Spinal cord (tissue), 10 donors: ENCODE results near the gene MIGA2. TPM values are rescaled to one million over a fixed set of nuclear protein-coding genes. Genes with fewer than 3 reads are reported as not detected.
"Not testable (repeated sequence)": the region's sequence is repeated elsewhere in the genome, so short reads cannot be mapped to it uniquely, and the experiment has no call there.

Experiments
- DNase-seq, 6 donors: peaks; one replicate each; pipeline versions ENCODE4 v3.0.0 to v3.0.0-alpha.2; 2013 to 2015; ENCODE audit warnings: low spot score in 6 of 6, low read depth in 4 of 6
- H3K27ac ChIP-seq: one replicate; pipeline ENCODE4 v1.5.1; 2013; ENCODE audit warnings: low read depth, low read length, control low read depth
- H3K27me3 ChIP-seq: one replicate; pipeline ENCODE4 v1.6.1; 2013; ENCODE audit warnings: low read length; ENCODE audit not compliant: control insufficient read depth, insufficient read depth
- H3K36me3 ChIP-seq: one replicate; pipeline ENCODE4 v1.6.1; 2013; ENCODE audit warnings: low read length; ENCODE audit not compliant: control insufficient read depth, insufficient read depth
- H3K4me1 ChIP-seq: one replicate; pipeline ENCODE4 v1.6.1; 2013; ENCODE audit warnings: low read length; ENCODE audit not compliant: control insufficient read depth, insufficient read depth
- H3K4me3 ChIP-seq: one replicate; pipeline ENCODE4 v1.5.1; 2013; ENCODE audit warnings: low read depth, low read length, control low read depth
- H3K9me3 ChIP-seq: one replicate; pipeline ENCODE4 v1.6.1; 2013; ENCODE audit warnings: low read length; ENCODE audit not compliant: control insufficient read depth, insufficient read depth
- WGBS: methylation state at CpG from one replicate; pipeline ENCODE4 v1.1.5; 2013; ENCODE audit warnings: missing lambda C conversion rate; ENCODE audit not compliant: insufficient coverage; 5-methylcytosine and 5-hydroxymethylcytosine counted together
- polyA plus RNA-seq, 2 donors: library from polyadenylated mRNA; unstranded; fragments of 120-200 nt; gene quantifications; one replicate each; pipeline ENCODE4 v1.2.1, GENCODE V29; 2013; ENCODE audit not compliant: insufficient read length in 2 of 2
- total RNA-seq, 2 donors: library from RNA; depleted of rRNA in 1 of 2; stranded (reverse); fragments of 120-200 nt in 1 of 2; fragments of >200 nt in 1 of 2; gene quantifications; one replicate each; pipeline versions ENCODE4 v1.2.3 to v1.2.4, GENCODE V29; 2013 to 2014
- donor health status: healthy.

Gene MIGA2
- total and polyA plus RNA-seq, 4 donors: 21.2 to 35.6 (median 26.9) TPM

- no peak overlapping the region for H3K27ac ChIP-seq
- H3K4me3 ChIP-seq: no peak overlapping the region
- no peaks in the 10 kb centered on the region for H3K9me3 ChIP-seq
- WGBS: 94% methylated on average over 9 of the region's 9 CpGs
- peaks cover 16% of the 10 kb centered on the region for H3K4me1 ChIP-seq
- DNase-seq: no peak
- H3K27me3 ChIP-seq: no peaks in the 10 kb centered on the region
- H3K36me3 ChIP-seq: peaks cover 97% of the 10 kb centered on the region
Measured at GRCh38 chr9:129002992-129003391, 33.4 kb upstream of the MIGA2 start.

- not testable (repeated sequence) for DNase-seq, H3K4me3 ChIP-seq, H3K27ac ChIP-seq, H3K27me3 ChIP-seq, H3K9me3 ChIP-seq
- peaks cover 16% of the 10 kb centered on the region for H3K4me1 ChIP-seq
- WGBS: 100% methylated on average over 2 of the region's 6 CpGs
- H3K36me3 ChIP-seq: peaks cover 97% of the 10 kb centered on the region
Measured at GRCh38 chr9:129004173-129004572, 32.3 kb upstream of the MIGA2 start.

DNA sequence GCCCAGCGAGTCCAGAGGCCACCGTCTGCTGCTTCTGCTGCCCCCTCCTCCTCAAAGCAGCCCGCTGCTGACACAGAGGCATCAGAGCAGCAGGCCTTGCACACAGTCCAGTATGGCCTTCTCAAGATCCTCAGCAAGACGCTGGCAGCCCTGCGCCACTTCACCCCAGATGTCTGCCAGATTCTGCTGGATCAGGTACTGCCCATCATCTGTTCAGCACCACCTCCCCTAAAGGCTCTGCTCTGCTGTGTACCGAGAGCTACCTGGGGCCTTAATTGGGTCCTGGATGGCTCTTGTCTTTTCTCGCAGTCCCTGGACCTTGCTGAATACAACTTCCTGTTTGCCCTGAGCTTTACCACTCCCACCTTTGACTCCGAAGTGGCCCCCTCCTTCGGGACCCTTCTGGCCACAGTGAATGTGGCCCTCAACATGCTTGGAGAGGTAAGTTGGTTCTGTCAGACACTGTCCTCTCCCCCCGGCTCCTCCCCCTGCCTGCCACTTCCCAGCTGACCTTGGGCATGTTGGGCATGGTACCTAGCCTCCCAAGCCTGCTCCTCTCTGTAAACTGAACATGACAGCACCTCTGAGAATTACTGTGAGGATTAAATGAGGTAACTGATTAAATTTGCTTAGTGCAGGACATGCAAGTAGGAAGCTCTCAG lies 31.0 kb upstream of the MIGA2 start:
- 81% methylated on average over 9 of the region's 10 CpGs for WGBS

DNA sequence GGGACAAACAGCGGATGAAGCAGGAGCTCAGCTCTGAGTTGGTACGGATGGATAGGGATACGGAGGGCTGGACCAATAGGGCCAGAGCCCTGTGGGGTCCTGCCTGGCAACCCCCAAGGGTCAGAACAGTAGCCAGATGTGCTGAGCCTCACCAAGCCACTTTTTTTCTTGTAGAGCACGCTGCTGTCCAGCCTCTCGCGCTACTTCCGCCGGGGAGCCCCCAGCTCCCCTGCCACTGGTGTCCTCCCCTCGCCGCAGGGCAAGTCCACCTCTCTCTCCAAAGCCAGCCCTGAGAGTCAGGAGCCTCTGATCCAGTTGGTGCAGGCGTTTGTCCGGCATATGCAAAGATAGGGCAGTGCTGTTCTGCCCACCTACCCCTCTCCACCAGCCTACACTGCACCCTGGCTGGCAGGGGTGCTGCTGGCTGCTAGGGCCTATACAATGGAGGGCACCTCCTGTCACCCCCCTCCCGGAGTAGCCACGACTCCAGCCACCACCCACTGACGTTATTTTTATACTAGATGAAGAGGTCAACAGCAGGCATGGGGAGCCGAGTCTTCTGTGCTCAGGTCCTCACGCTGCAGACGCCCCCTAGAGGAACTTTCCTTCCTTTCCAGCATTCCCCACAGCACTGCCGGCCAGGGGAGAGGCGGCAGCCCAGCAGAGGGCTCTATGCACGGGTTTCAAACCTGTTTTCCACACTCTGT lies 29.9 kb upstream of the MIGA2 start:
- Histone ChIP-seq H3K9me3 (no peaks in the 10 kb centered on the region), H3K27me3 (no peaks in the 10 kb centered on the region), H3K36me3 (peaks cover 97% of the 10 kb centered on the region), H3K4me3 (no peak overlapping the region), H3K4me1 (peaks cover 16% of the 10 kb centered on the region), H3K27ac (no peak overlapping the region)
- WGBS: 69% methylated on average over 15 of the region's 21 CpGs
- peak in 4 of 6 donors; percentile 29 to 83 (median 64) for DNase-seq

More for the DNA sequence above, 31.0 kb upstream of the MIGA2 start:
- no peaks in the 10 kb centered on the region for H3K27me3 ChIP-seq
- H3K9me3 ChIP-seq: no peaks in the 10 kb centered on the region
- no peak overlapping the region for H3K4me3 ChIP-seq
- DNase-seq: no peak
- peaks cover 97% of the 10 kb centered on the region for H3K36me3 ChIP-seq
- H3K4me1 ChIP-seq: peaks cover 16% of the 10 kb centered on the region
- no peak overlapping the region for H3K27ac ChIP-seq

DNA sequence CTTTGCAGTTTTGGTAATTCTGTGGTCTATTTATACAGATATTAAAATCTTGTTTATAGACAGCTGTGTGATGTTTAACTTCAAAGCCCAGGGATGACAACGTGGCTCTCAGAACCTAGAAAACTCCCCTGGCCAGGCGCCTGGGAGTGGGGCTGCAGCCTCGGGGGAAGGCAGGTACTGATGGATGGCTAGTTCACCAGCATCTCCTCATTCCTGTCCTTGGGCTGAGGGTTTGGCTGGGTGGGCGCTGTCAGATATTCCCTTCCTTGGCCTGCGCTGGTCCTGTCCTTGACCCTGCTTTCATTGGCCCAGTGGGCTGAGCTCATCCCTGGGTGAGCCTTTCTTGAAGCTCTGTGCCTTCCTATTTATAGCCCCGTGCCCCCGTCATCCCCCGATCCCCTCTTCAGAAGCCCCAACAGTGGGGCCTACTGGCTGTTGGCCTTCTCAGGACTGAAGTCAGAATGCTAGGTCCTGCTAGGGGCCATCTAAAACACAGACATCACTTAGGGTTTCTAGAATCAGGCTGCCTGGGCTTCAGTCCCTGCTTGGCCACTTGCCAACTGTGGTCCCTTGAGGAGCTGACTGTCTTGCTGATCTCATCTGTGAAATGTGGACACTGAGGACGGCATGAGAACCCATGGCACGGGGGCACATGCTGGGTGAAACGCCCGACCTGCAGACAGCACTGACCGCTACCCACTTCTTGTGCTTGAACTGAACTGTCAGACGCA lies 29.2 kb upstream of the MIGA2 start:
- Histone ChIP-seq H3K27ac (no peak overlapping the region), H3K4me1 (peaks cover 16% of the 10 kb centered on the region), H3K9me3 (no peaks in the 10 kb centered on the region), H3K4me3 (no peak overlapping the region), H3K27me3 (no peaks in the 10 kb centered on the region), H3K36me3 (peaks cover 97% of the 10 kb centered on the region)
- no peak for DNase-seq
- WGBS: 83% methylated on average over 11 of the region's 14 CpGs

DNA sequence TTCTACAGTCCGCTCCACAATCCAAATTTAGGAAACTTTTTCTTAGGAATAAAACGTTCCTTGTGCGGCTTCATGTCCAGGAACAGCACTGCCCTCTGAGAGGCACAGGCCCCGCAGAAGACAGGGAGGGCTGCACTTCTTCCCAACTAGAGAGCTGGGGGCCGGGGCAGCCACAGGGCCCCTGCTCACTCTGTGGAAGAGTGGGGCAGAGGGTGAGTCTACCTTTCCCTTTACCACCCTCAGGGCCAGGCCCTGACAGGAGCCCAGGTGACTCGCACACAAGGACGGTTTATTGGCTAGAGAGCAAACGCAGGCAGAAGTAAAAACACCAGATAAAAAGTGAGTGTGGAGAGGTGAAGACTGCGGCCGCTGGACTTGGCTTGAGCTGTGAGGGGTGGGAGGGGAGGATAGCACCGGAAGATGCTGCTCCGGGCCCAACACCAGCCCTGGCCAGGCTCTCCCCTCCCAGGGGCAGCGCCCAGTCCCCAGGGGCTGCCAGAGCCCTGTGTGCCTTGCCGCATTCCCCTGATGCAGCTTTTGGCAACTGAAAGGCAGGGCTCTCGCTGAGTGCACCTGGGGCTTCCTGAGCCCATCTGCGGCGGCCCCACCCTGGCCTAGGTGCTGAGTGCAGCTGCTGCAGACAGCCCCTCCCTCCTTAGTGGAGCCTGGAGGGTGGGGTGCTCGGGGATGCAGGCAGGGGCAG lies 28.5 kb upstream of the MIGA2 start:
- Histone ChIP-seq H3K4me1 (peaks cover 16% of the 10 kb centered on the region), H3K4me3 (no peak overlapping the region), H3K27me3 (no peaks in the 10 kb centered on the region), H3K27ac (no peak overlapping the region), H3K9me3 (no peaks in the 10 kb centered on the region), H3K36me3 (peaks cover 97% of the 10 kb centered on the region)
- 91% methylated on average over 17 of the region's 18 CpGs for WGBS
- no peak for DNase-seq

DNA sequence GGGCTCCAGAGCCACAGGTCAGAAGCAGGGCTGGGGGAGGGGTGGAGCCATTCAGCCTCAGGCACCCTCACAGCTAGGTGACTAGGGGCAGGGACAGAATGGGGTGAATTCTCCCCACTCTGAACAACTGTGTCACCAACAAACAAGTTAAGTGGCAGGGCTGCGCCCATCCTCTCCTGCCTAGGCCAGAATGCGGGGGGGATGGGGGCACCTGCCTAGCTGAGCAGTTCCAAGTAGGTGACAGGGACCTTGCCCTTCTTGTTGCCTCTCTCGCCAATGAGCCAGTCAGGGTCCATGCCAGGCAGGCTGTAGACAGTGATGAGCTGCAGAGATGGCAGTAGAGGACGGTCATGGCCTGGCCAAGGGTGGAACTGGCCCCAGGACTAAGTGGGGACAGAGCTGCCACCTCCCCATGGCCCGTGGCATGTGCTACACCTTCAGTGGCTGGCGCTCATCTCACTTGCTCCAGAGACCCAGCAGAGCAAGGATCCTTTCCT lies 27.9 kb upstream of the MIGA2 start:
- Histone ChIP-seq H3K9me3 (no peaks in the 10 kb centered on the region), H3K4me3 (no peak overlapping the region), H3K27me3 (no peaks in the 10 kb centered on the region), H3K36me3 (peaks cover 97% of the 10 kb centered on the region), H3K27ac (no peak overlapping the region), H3K4me1 (peaks cover 16% of the 10 kb centered on the region)
- WGBS: 94% methylated on average over 6 of the region's 6 CpGs
- DNase-seq: no peak

- no peaks in the 10 kb centered on the region for H3K27me3 ChIP-seq
- no peak overlapping the region for H3K27ac ChIP-seq
- WGBS: 85% methylated on average over 9 of the region's 13 CpGs
- DNase-seq: no peak
- no peak overlapping the region for H3K4me3 ChIP-seq
- H3K4me1 ChIP-seq: peaks cover 16% of the 10 kb centered on the region
- no peaks in the 10 kb centered on the region for H3K9me3 ChIP-seq
- H3K36me3 ChIP-seq: peaks cover 100% of the 10 kb centered on the region
Measured at GRCh38 chr9:129008986-129009583, 27.3 kb upstream of the MIGA2 start.

DNA sequence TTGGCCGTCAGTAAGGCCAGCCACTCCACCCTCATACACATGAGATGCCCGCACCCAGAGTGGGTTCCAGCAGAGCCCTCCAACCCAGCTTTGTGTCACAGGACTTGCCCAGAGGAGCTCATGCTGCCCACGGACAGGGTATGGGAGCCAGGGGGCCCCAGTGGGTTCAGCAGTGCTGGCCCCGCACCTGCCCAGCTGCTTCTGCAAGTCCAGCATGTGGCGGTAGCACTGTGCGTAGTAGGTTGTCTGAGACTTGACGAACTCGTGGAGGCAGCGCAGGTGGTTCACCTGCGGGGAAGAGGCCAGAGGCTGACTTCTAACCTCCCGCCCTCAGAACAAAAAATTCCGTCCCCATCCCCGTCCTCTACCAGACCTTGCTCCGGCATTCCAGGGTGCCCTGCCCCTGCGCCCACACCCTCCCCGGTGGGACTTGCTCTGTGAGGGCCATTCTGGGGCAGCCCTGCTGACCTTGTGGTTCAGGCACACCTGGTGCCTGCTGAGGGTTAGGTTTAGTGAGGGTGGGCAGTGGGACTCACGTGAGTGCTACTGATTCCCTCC lies 26.8 kb upstream of the MIGA2 start:
- no peak overlapping the region for H3K27ac ChIP-seq
- H3K4me1 ChIP-seq: peaks cover 16% of the 10 kb centered on the region
- WGBS: 85% methylated on average over 14 of the region's 17 CpGs
- DNase-seq: no peak
- no peaks in the 10 kb centered on the region for H3K9me3 ChIP-seq
- H3K36me3 ChIP-seq: peaks cover 100% of the 10 kb centered on the region
- H3K4me3 ChIP-seq: no peak overlapping the region
- H3K27me3 ChIP-seq: no peaks in the 10 kb centered on the region
